Liver (tissue), 9 donors: ENCODE data around the gene FOXN3. TPM values are rescaled to one million over a fixed set of nuclear protein-coding genes. Genes with fewer than 3 reads are reported as not detected.

Source experiments
- DNase-seq: peaks from one replicate; pipeline ENCODE4 v3.0.0-alpha.2; 2017; ENCODE audit warnings: low spot score
- H3K27ac ChIP-seq, 2 donors: one replicate each; pipeline ENCODE4 v1.7.0; 2013; ENCODE audit warnings: inconsistent platforms in 2 of 2, low read length in 2 of 2, control low read depth in 1 of 2, low read depth in 1 of 2, mild to moderate bottlenecking in 1 of 2
- H3K27me3 ChIP-seq, 4 donors: one replicate each; pipeline versions ENCODE4 v1.6.1 to v1.7.0; 2013; ENCODE audit warnings: low read length in 3 of 4, inconsistent platforms in 1 of 4, mild to moderate bottlenecking in 1 of 4, moderate library complexity in 1 of 4; ENCODE audit not compliant: control insufficient read depth in 4 of 4, insufficient read depth in 4 of 4
- H3K36me3 ChIP-seq, 4 donors: one replicate each; pipeline versions ENCODE4 v1.6.1 to v1.7.0; 2013; ENCODE audit warnings: low read length in 3 of 4, mild to moderate bottlenecking in 3 of 4, low read depth in 1 of 4, moderate library complexity in 1 of 4; ENCODE audit not compliant: control insufficient read depth in 4 of 4, insufficient read depth in 3 of 4
- H3K4me1 ChIP-seq, 4 donors: one replicate each; pipeline versions ENCODE4 v1.6.1 to v1.7.0; 2013; ENCODE audit warnings: low read length in 3 of 4, mild to moderate bottlenecking in 3 of 4, moderate library complexity in 1 of 4; ENCODE audit not compliant: control insufficient read depth in 4 of 4, insufficient read depth in 4 of 4
- H3K4me3 ChIP-seq, 3 donors: one replicate each; pipeline versions ENCODE4 v1.6.1 to v1.7.0; 2013; ENCODE audit warnings: low read length in 3 of 3, control low read depth in 1 of 3, low read depth in 1 of 3, mild to moderate bottlenecking in 1 of 3
- H3K9ac ChIP-seq, 2 donors: one replicate each; pipeline ENCODE4 v1.7.0; 2013; ENCODE audit warnings: low read length in 2 of 2, mild to moderate bottlenecking in 2 of 2, moderate library complexity in 2 of 2, control low read depth in 1 of 2, low read depth in 1 of 2
- H3K9me3 ChIP-seq, 4 donors: one replicate each; pipeline versions ENCODE4 v1.6.1 to v1.7.0; 2013; ENCODE audit warnings: low read length in 3 of 4; ENCODE audit not compliant: control insufficient read depth in 4 of 4
- EGR1 ChIP-seq, 2 donors: IDR thresholded peaks; 2 replicates each; pipeline ENCODE4 v1.6.1; 2016 to 2018; ENCODE audit warnings: antibody characterized with exemption in 2 of 2, low read depth in 2 of 2
- FOXA1 ChIP-seq: IDR thresholded peaks from 2 replicates; pipeline ENCODE4 v1.6.1; 2016; ENCODE audit warnings: antibody characterized with exemption
- FOXA2 ChIP-seq: IDR thresholded peaks from 2 replicates; pipeline ENCODE4 v1.6.1; 2016; ENCODE audit warnings: antibody characterized with exemption
- GABPA ChIP-seq, 2 donors: IDR thresholded peaks in 1 of 2; conservative IDR thresholded peaks in 1 of 2; 2 replicates each; pipeline ENCODE4 v1.6.1; 2016; ENCODE audit warnings: antibody characterized with exemption in 2 of 2, mild to moderate bottlenecking in 1 of 2, moderate library complexity in 1 of 2
- HNF4A ChIP-seq, 2 donors: conservative IDR thresholded peaks; 2 replicates each; pipeline ENCODE4 v1.6.1; 2016; ENCODE audit warnings: antibody characterized with exemption in 2 of 2, mild to moderate bottlenecking in 2 of 2
- HNF4G ChIP-seq: IDR thresholded peaks from 2 replicates; pipeline ENCODE4 v1.6.1; 2016; ENCODE audit warnings: antibody characterized with exemption
- JUND ChIP-seq, 2 donors: IDR thresholded peaks; 2 replicates each; pipeline ENCODE4 v1.6.1; 2016; ENCODE audit warnings: antibody characterized with exemption in 2 of 2
- NR2F2 ChIP-seq: IDR thresholded peaks from 2 replicates; pipeline ENCODE4 v1.6.1; 2016; ENCODE audit warnings: antibody characterized with exemption
- RAD21 ChIP-seq, 2 donors: IDR thresholded peaks; 2 replicates each; pipeline ENCODE4 v1.6.1; 2016; ENCODE audit warnings: antibody characterized with exemption in 2 of 2, mild to moderate bottlenecking in 2 of 2
- RXRA ChIP-seq, 2 donors: IDR thresholded peaks; 2 replicates each; pipeline ENCODE4 v1.6.1; 2017 to 2018; ENCODE audit warnings: antibody characterized with exemption in 2 of 2, mild to moderate bottlenecking in 1 of 2
- SP1 ChIP-seq: IDR thresholded peaks from 2 replicates; pipeline ENCODE4 v1.6.1; 2018; ENCODE audit warnings: antibody characterized with exemption, mild to moderate bottlenecking
- TAF1 ChIP-seq: conservative IDR thresholded peaks from 2 replicates; pipeline ENCODE4 v1.6.1; 2016; ENCODE audit warnings: antibody characterized with exemption, mild to moderate bottlenecking
- WGBS: extraction: QIAGEN DNeasy Blood & Tissue Kit; methylation state at CpG from one replicate; pipeline ENCODE4 v1.1.7; 2013; 5-methylcytosine and 5-hydroxymethylcytosine counted together
- polyA plus RNA-seq, 2 donors: library from polyadenylated mRNA; stranded (reverse) in 1 of 2; unstranded in 1 of 2; fragments of 200-250 nt in 1 of 2; fragments of >200 nt in 1 of 2; fragmentation: Nextera tagmentation in 1 of 2; extraction: Ambion mirVana in 1 of 2; gene quantifications; one replicate each; pipeline versions ENCODE4 v1.2.1 to v1.2.3, GENCODE V29; 2013 to 2015
- total RNA-seq, 2 donors: library from RNA; depleted of rRNA; stranded (reverse); fragments of >200 nt; gene quantifications; one replicate each; pipeline ENCODE4 v1.2.3, GENCODE V29; 2014
- TF ChIP-seq, protein P1 (sequence below): IDR thresholded peaks from 2 replicates; pipeline ENCODE4 v1.6.1; 2016; ENCODE audit warnings: antibody characterized with exemption
- TF ChIP-seq, protein P2 (sequence below): IDR thresholded peaks from 2 replicates; pipeline ENCODE4 v1.6.1; 2016; ENCODE audit warnings: antibody characterized with exemption
- TF ChIP-seq, protein P3 (sequence below): fragments of 150-350 bp; IDR thresholded peaks from 2 replicates; pipeline ENCODE4 v1.5.1; 2017; ENCODE audit warnings: improper control_type of control experiment, low read depth, low read length; ENCODE audit not compliant: missing input control
- TF ChIP-seq, protein P4 (sequence below): IDR thresholded peaks from 2 replicates; pipeline ENCODE4 v1.6.1; 2016; ENCODE audit warnings: antibody characterized with exemption, mild to moderate bottlenecking
- TF ChIP-seq, protein P5 (sequence below): IDR thresholded peaks from 2 replicates; pipeline ENCODE4 v1.6.1; 2016; ENCODE audit warnings: antibody characterized with exemption
- donor health status: healthy.
- donor health status: healthy.
- donor health status: healthy.
- donor health status: healthy.
- donor health status: healthy.

The FOXN3 gene
- total and polyA plus RNA-seq, 4 donors: 17.8 to 44.8 (median 35.3) TPM

DNA sequence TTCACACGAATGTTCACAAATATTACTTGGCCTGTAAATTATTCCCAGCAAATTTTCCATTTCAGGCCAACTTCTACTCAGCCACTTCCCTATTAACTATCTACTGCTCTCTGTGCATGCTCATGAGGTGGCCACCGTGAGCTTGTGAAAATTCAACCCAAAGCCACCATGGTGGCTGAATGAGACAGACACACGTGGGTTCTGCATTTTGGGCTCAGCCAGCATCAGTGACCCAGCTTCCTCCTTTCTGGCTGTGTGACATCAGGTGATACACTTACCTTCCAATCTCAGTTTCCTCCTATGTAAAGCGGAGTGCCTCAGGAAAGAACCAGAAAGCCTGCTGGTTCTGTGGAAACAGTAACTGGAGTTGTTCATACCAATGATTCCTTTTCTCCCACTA lies 175.8 kb downstream of the FOXN3 start:
- DNase-seq: no peak
- peaks cover 0 to 3% (median 0%) of the 10 kb centered on the region in 4 donors for H3K36me3 ChIP-seq
- H3K9me3 ChIP-seq: no peaks in the 10 kb centered on the region
- no peak for TF ChIP-seq HNF4A (conservative IDR thresholded peaks at IDR 0.05)
- H3K4me3 ChIP-seq: no peak overlapping the region
- H3K27ac ChIP-seq: no peak overlapping the region
- no peaks in the 10 kb centered on the region for H3K4me1 ChIP-seq
- H3K27me3 ChIP-seq: no peaks in the 10 kb centered on the region
- WGBS: 92% methylated on average over 4 of the region's 4 CpGs
- no peak overlapping the region for H3K9ac ChIP-seq

DNA sequence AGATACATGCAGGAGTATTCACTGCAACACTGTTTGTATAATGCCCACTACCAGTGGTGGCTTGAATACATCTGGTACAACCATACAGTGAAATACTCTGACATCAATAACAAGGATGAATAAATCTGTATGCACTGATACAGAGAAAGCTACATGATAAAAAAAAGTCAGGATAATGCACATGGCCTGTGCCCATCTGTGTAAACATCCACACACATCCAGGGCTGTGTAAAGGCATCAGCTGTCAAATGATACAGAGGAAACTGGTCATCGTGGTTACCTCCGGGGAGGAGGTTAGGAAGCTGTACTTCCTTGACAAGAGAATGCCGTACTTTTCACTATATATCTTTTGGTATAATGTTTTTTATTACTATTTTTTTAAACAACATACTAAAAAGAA lies 176.6 kb downstream of the FOXN3 start:
- Histone ChIP-seq H3K36me3 (peaks cover 0 to 3% (median 0%) of the 10 kb centered on the region in 4 donors), H3K4me1 (no peaks in the 10 kb centered on the region), H3K27me3 (no peaks in the 10 kb centered on the region), H3K9me3 (no peaks in the 10 kb centered on the region), H3K27ac (no peak overlapping the region), H3K4me3 (no peak overlapping the region), H3K9ac (no peak overlapping the region)
- TF ChIP-seq GABPA (IDR thresholded peaks at IDR 0.05 in 1 of 2, conservative IDR thresholded peaks at IDR 0.05 in 1 of 2) (no peak), FOXA2 (no peak), RAD21 (IDR thresholded peaks at IDR 0.05) (no peak), TAF1 (no peak), EGR1 (IDR thresholded peaks at IDR 0.05; ENCODE audit: low read depth in 2 of 2) (no peak), HNF4A (conservative IDR thresholded peaks at IDR 0.05) (no peak), JUND (IDR thresholded peaks at IDR 0.05) (no peak), FOXA1 (no peak), RXRA (IDR thresholded peaks at IDR 0.05) (no peak), SP1 (no peak), HNF4G (no peak), NR2F2 (no peak)
- TF ChIP-seq, protein P1, sequence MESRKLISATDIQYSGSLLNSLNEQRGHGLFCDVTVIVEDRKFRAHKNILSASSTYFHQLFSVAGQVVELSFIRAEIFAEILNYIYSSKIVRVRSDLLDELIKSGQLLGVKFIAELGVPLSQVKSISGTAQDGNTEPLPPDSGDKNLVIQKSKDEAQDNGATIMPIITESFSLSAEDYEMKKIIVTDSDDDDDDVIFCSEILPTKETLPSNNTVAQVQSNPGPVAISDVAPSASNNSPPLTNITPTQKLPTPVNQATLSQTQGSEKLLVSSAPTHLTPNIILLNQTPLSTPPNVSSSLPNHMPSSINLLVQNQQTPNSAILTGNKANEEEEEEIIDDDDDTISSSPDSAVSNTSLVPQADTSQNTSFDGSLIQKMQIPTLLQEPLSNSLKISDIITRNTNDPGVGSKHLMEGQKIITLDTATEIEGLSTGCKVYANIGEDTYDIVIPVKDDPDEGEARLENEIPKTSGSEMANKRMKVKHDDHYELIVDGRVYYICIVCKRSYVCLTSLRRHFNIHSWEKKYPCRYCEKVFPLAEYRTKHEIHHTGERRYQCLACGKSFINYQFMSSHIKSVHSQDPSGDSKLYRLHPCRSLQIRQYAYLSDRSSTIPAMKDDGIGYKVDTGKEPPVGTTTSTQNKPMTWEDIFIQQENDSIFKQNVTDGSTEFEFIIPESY: no peak
- TF ChIP-seq, protein P2, sequence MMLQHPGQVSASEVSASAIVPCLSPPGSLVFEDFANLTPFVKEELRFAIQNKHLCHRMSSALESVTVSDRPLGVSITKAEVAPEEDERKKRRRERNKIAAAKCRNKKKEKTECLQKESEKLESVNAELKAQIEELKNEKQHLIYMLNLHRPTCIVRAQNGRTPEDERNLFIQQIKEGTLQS: no peak
- TF ChIP-seq, protein P3, sequence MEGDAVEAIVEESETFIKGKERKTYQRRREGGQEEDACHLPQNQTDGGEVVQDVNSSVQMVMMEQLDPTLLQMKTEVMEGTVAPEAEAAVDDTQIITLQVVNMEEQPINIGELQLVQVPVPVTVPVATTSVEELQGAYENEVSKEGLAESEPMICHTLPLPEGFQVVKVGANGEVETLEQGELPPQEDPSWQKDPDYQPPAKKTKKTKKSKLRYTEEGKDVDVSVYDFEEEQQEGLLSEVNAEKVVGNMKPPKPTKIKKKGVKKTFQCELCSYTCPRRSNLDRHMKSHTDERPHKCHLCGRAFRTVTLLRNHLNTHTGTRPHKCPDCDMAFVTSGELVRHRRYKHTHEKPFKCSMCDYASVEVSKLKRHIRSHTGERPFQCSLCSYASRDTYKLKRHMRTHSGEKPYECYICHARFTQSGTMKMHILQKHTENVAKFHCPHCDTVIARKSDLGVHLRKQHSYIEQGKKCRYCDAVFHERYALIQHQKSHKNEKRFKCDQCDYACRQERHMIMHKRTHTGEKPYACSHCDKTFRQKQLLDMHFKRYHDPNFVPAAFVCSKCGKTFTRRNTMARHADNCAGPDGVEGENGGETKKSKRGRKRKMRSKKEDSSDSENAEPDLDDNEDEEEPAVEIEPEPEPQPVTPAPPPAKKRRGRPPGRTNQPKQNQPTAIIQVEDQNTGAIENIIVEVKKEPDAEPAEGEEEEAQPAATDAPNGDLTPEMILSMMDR: no peak
- TF ChIP-seq, protein P4, sequence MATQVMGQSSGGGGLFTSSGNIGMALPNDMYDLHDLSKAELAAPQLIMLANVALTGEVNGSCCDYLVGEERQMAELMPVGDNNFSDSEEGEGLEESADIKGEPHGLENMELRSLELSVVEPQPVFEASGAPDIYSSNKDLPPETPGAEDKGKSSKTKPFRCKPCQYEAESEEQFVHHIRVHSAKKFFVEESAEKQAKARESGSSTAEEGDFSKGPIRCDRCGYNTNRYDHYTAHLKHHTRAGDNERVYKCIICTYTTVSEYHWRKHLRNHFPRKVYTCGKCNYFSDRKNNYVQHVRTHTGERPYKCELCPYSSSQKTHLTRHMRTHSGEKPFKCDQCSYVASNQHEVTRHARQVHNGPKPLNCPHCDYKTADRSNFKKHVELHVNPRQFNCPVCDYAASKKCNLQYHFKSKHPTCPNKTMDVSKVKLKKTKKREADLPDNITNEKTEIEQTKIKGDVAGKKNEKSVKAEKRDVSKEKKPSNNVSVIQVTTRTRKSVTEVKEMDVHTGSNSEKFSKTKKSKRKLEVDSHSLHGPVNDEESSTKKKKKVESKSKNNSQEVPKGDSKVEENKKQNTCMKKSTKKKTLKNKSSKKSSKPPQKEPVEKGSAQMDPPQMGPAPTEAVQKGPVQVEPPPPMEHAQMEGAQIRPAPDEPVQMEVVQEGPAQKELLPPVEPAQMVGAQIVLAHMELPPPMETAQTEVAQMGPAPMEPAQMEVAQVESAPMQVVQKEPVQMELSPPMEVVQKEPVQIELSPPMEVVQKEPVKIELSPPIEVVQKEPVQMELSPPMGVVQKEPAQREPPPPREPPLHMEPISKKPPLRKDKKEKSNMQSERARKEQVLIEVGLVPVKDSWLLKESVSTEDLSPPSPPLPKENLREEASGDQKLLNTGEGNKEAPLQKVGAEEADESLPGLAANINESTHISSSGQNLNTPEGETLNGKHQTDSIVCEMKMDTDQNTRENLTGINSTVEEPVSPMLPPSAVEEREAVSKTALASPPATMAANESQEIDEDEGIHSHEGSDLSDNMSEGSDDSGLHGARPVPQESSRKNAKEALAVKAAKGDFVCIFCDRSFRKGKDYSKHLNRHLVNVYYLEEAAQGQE: no peak
- TF ChIP-seq, protein P5, sequence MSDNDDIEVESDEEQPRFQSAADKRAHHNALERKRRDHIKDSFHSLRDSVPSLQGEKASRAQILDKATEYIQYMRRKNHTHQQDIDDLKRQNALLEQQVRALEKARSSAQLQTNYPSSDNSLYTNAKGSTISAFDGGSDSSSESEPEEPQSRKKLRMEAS: no peak
- 79% methylated on average over 3 of the region's 3 CpGs for WGBS
- no peak for DNase-seq
